ENCODE measurements around the gene MYO18B. TPM values are rescaled to one million over a fixed set of nuclear protein-coding genes. Genes with fewer than 3 reads are reported as not detected.

MYO18B gene
- total and polyA plus RNA-seq, 2 donors from 2014 or later = 0.19 to 0.41 TPM

DNA sequence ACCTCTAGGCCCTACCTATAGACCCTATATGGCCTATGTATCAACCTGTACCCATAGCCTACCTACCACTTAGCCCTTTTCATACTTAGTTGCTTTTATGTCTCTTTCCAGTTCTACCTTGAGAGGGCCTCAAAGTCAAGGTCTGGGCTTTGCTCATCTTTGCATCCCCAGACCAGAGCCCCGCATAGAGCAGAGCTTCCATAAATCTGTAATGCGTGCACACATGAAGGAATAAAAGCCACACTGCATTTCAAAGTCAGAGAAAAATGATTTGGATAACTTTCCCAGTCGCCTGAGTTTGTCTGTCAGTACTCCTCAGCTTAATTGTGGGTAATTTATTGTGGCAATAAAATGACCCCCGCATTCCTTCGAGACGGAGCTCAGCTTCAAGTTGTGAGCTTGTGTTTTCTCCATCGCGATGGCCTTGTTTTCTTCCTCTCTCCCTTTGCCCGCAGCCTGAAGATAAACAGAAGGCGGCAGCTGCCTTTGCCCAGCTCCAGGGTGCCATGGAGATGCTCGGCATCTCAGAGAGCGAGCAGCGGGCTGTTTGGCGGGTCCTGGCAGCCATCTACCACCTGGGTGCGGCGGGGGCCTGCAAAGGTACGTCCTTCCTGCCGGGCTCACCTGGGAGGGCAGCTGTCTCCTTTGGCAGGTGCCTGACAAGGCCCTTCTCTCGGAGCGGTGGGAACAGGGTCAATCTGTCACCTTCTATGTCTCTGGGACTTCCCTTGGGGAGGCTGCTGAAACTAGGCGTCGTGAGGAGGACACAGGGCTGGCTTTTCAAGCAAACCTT is 55.7 kb downstream of the MYO18B start:
- peak in 2 of 5 donors; percentile 68 to 81 for DNase-seq
- no peaks in the 10 kb centered on the region for H3K36me3 ChIP-seq (ENCODE audit: control insufficient read depth in 2 of 3, insufficient read depth in 3 of 3, low read length in 3 of 3)
- H3K27me3 ChIP-seq (ENCODE audit: control insufficient read depth, insufficient read depth, low read length) = no peaks in the 10 kb centered on the region
- intact Hi-C loops (cut with DNase I) = no loop called here
- no peaks in the 10 kb centered on the region for H3K9me3 ChIP-seq (ENCODE audit: control insufficient read depth in 2 of 3, insufficient read depth in 1 of 3, low read length in 3 of 3)
- TF ChIP-seq, protein P1, sequence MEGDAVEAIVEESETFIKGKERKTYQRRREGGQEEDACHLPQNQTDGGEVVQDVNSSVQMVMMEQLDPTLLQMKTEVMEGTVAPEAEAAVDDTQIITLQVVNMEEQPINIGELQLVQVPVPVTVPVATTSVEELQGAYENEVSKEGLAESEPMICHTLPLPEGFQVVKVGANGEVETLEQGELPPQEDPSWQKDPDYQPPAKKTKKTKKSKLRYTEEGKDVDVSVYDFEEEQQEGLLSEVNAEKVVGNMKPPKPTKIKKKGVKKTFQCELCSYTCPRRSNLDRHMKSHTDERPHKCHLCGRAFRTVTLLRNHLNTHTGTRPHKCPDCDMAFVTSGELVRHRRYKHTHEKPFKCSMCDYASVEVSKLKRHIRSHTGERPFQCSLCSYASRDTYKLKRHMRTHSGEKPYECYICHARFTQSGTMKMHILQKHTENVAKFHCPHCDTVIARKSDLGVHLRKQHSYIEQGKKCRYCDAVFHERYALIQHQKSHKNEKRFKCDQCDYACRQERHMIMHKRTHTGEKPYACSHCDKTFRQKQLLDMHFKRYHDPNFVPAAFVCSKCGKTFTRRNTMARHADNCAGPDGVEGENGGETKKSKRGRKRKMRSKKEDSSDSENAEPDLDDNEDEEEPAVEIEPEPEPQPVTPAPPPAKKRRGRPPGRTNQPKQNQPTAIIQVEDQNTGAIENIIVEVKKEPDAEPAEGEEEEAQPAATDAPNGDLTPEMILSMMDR (IDR thresholded peaks at IDR 0.05; ENCODE audit: borderline replicate concordance, extremely low read depth, insufficient read depth) = no peak
- H3K27ac ChIP-seq (ENCODE audit: low read depth in 2 of 2, low read length in 2 of 2) = no peak overlapping the region
- H3K4me3 ChIP-seq (ENCODE audit: low read length in 3 of 3) = no peak overlapping the region
- no peak overlapping the region for H3K9ac ChIP-seq (ENCODE audit: low read length in 3 of 3)
- no peaks in the 10 kb centered on the region for H3K4me1 ChIP-seq (ENCODE audit: control insufficient read depth in 2 of 3, insufficient read depth in 2 of 3, low read depth in 1 of 3, low read length in 3 of 3)
- no peak for FAIRE-seq

DNA sequence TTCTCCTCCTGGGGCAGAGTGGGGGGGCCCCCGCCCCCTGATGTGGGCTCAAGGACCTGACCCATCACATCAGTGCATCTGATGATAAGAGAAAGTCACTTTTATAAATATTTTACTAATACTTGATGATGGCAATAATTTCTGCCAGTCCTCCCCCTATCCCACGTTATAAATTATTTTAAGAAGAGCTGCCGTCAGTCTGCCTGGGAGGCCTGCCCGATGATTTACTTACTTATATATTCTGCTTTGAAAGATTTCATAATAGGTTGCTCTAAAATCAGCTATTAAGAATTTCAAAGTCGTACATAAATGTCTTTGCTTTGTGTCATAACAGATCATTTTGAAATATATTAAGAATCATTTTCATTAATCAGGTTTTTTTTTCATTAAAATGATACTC is 58.8 kb downstream of the MYO18B start:
- intact Hi-C loops (cut with DNase I) = no loop called here
- Histone ChIP-seq H3K27ac (ENCODE audit: low read depth in 2 of 2, low read length in 2 of 2) (no peak overlapping the region), H3K36me3 (ENCODE audit: control insufficient read depth in 2 of 3, insufficient read depth in 3 of 3, low read length in 3 of 3) (no peaks in the 10 kb centered on the region), H3K9ac (ENCODE audit: low read length in 3 of 3) (no peak overlapping the region), H3K27me3 (ENCODE audit: control insufficient read depth, insufficient read depth, low read length) (no peaks in the 10 kb centered on the region), H3K9me3 (ENCODE audit: control insufficient read depth in 2 of 3, insufficient read depth in 1 of 3, low read length in 3 of 3) (no peaks in the 10 kb centered on the region), H3K4me3 (ENCODE audit: low read length in 3 of 3) (no peak overlapping the region), H3K4me1 (ENCODE audit: control insufficient read depth in 2 of 3, insufficient read depth in 2 of 3, low read depth in 1 of 3, low read length in 3 of 3) (no peaks in the 10 kb centered on the region)
- no peak for DNase-seq
- TF ChIP-seq, protein P1 (IDR thresholded peaks at IDR 0.05; ENCODE audit: borderline replicate concordance, extremely low read depth, insufficient read depth) = no peak
- FAIRE-seq = no peak

DNA sequence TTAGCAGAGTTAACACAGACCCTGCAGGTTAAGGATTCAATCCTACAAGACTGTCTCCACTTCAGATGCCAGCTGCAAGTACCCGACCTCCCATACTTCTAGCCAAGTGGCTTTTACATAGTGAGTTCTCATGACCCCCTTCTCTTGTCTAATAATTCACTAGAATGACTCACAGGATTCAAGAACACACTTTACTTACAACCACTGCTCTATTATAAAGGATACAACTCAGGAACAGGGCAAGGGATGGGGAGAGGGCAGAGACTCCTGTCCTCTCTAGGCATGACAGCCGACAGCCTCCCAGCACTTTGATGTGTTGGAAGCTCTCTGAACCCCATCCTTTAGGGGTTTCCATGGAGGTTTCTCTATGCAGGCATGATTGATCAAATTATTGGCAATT is 60.0 kb downstream of the MYO18B start:
- H3K27ac ChIP-seq (ENCODE audit: low read depth in 2 of 2, low read length in 2 of 2) = no peak overlapping the region
- H3K27me3 ChIP-seq (ENCODE audit: control insufficient read depth, insufficient read depth, low read length) = no peaks in the 10 kb centered on the region
- peaks cover 0 to under 1% (median 0%) of the 10 kb centered on the region in 3 donors for H3K9me3 ChIP-seq (ENCODE audit: control insufficient read depth in 2 of 3, insufficient read depth in 1 of 3, low read length in 3 of 3)
- no peaks in the 10 kb centered on the region for H3K4me1 ChIP-seq (ENCODE audit: control insufficient read depth in 2 of 3, insufficient read depth in 2 of 3, low read depth in 1 of 3, low read length in 3 of 3)
- TF ChIP-seq, protein P1 (IDR thresholded peaks at IDR 0.05; ENCODE audit: borderline replicate concordance, extremely low read depth, insufficient read depth) = no peak
- FAIRE-seq = no peak
- intact Hi-C loops (cut with DNase I) = no loop called here
- H3K36me3 ChIP-seq (ENCODE audit: control insufficient read depth in 2 of 3, insufficient read depth in 3 of 3, low read length in 3 of 3) = no peaks in the 10 kb centered on the region
- peak in 2 of 5 donors; percentile 5 to 7 for DNase-seq
- H3K9ac ChIP-seq (ENCODE audit: low read length in 3 of 3) = no peak overlapping the region
- H3K4me3 ChIP-seq (ENCODE audit: low read length in 3 of 3) = no peak overlapping the region
